OCI-LY7 (cell line): Measurements from ENCODE around the gene CHST11. TPM values are rescaled to one million over a fixed set of nuclear protein-coding genes. Genes with fewer than 3 reads are reported as not detected.
A peak's percentile ranks its signal among the peaks of the same experiment; 100 is the strongest.

Experiments
- BruUV-seq: library from RNA; stranded (reverse); fragments of 400-500 nt; replicated peaks from 2 replicates; lab custom pipeline; 2021; lab: Mats Ljungman, UMichigan
- CTCF ChIA-PET: fragments of 300-600 bp; sonication (Branson Sonifier 250); formaldehyde crosslinking; loops from one replicate; lab custom pipeline; 2022; ENCODE audit warnings: antibody characterized with exemption; ENCODE audit not compliant: unreplicated experiment; lab: Charles Lee
- POLR2A ChIA-PET: fragments of 300-600 bp; sonication (Branson Sonifier 250); formaldehyde crosslinking; loops from one replicate; lab custom pipeline; 2022; ENCODE audit warnings: antibody characterized with exemption; lab: Charles Lee
- DNase-seq: peaks from one replicate; pipeline ENCODE4 v3.0.0-alpha.2; 2015; ENCODE audit warnings: low spot score
- H2AFZ ChIP-seq: fragments of 200-600 bp; sonication (generic), shearing (Covaris generic); 2 replicates; pipeline ENCODE4 v1.6.1; 2014; ENCODE audit warnings: mild to moderate bottlenecking, antibody characterized with exemption, low read length, moderate library complexity
- H3K27ac ChIP-seq: fragments of 200-600 bp; sonication (generic); 2 replicates; pipeline ENCODE4 v1.5.1; 2014; ENCODE audit warnings: mixed run types, low read depth, mild to moderate bottlenecking, moderate library complexity, low read length, inconsistent platforms; ENCODE audit not compliant: poor library complexity, severe bottlenecking
- H3K36me3 ChIP-seq: fragments of 200-600 bp; sonication (generic); 2 replicates; pipeline ENCODE4 v1.6.1; 2014; ENCODE audit warnings: mild to moderate bottlenecking, antibody characterized with exemption, low read length, moderate library complexity, mixed read lengths; ENCODE audit not compliant: insufficient read depth
- H3K4me1 ChIP-seq: fragments of 200-600 bp; sonication (generic); 2 replicates; pipeline ENCODE4 v1.5.1; 2014; ENCODE audit warnings: mild to moderate bottlenecking, low read length; ENCODE audit not compliant: insufficient read depth, poor library complexity, severe bottlenecking
- H3K4me2 ChIP-seq: fragments of 200-600 bp; sonication (generic); 2 replicates; pipeline ENCODE4 v1.6.1; 2014; ENCODE audit warnings: mild to moderate bottlenecking, low read length
- H3K4me3 ChIP-seq: fragments of 200-600 bp; sonication (generic); 2 replicates; pipeline ENCODE4 v1.5.1; 2014; ENCODE audit warnings: mild to moderate bottlenecking, low read depth, low read length; ENCODE audit not compliant: poor library complexity, severe bottlenecking
- H3K79me2 ChIP-seq: fragments of 200-600 bp; sonication (generic); 2 replicates; pipeline ENCODE4 v1.6.1; 2016; ENCODE audit warnings: low read depth, mild to moderate bottlenecking, low read length, moderate library complexity, mixed read lengths; ENCODE audit not compliant: insufficient read depth
- H3K9me2 ChIP-seq: fragments of 200-600 bp; sonication (generic); 2 replicates; pipeline ENCODE4 v1.6.1; 2016; ENCODE audit warnings: mild to moderate bottlenecking, low read length, mixed read lengths; ENCODE audit not compliant: insufficient read depth
- H3K9me3 ChIP-seq: fragments of 200-600 bp; sonication (generic); 2 replicates; pipeline ENCODE4 v1.6.1; 2014; ENCODE audit warnings: mild to moderate bottlenecking, mixed run types, low read length, mixed read lengths
- H4K20me1 ChIP-seq: fragments of 200-600 bp; sonication (generic); 2 replicates; pipeline ENCODE4 v1.6.1; 2014; ENCODE audit warnings: mild to moderate bottlenecking, antibody characterized with exemption, low read length, moderate library complexity, mixed read lengths; ENCODE audit not compliant: insufficient read depth
- CTCF ChIP-seq: fragments of 200-600 bp; sonication (generic); conservative IDR thresholded peaks from 2 replicates; pipeline ENCODE4 v1.5.1; 2014; ENCODE audit warnings: mild to moderate bottlenecking, antibody characterized with exemption, low read length, moderate library complexity, mixed read lengths
- EZH2phosphoT487 ChIP-seq: fragments of 200-600 bp; sonication (generic); IDR thresholded peaks from 2 replicates; pipeline ENCODE4 v1.6.1; 2018; ENCODE audit warnings: low read depth, borderline replicate concordance, mild to moderate bottlenecking, mixed run types, antibody characterized with exemption, low read length, moderate library complexity, mixed read lengths
- intact Hi-C: fragments of 100-400 bp; cut with micrococcal nuclease; formaldehyde crosslinking; loops from one replicate; pipeline ENCODE4 v1.10.0; 2022; ENCODE audit not compliant: unreplicated experiment
- total RNA-seq, 2 experiments: library from RNA; depleted of rRNA in 1 of 2; stranded (reverse); fragments of >200 nt in 1 of 2; shearing (Covaris generic) in 1 of 2; gene quantifications; 2 replicates each; pipeline ENCODE4 v1.2.3, GENCODE V29; 2014 to 2022

Gene CHST11
- total RNA-seq, 2 experiments from 2014 or later, result 15.2 to 41.6 TPM

- Histone ChIP-seq H2AFZ (no peak overlapping the region), H3K27ac (peak overlapping the region; percentile 53), H3K4me3 (peak overlapping the region; percentile 20), H3K36me3 (peaks cover 5% of the 10 kb centered on the region), H3K9me2 (no peaks in the 10 kb centered on the region), H3K79me2 (peaks cover 13% of the 10 kb centered on the region; the same call in 1 of the 2 replicates), H3K4me1 (peaks cover 45% of the 10 kb centered on the region), H3K9me3 (no peaks in the 10 kb centered on the region), H4K20me1 (no peaks in the 10 kb centered on the region), H3K4me2 (peak overlapping the region; percentile 66)
- DNase-seq, result peak; percentile 78
- no TSS peak for BruUV-seq
- ChIA-PET CTCF (no interaction called here), POLR2A (interaction anchor here (0.7 to 1.0 kb wide), 4 partner anchors 58 to 697 kb away, joined by 3 read pairs; no protein-coding TSS in a partner anchor)
- intact Hi-C loops, result no loop called here
- TF ChIP-seq CTCF (no peak), EZH2phosphoT487 (no peak)
These were observed 80.1 kb downstream of the CHST11 start for GRCh38 chr12:104536841-104537240.

- no peak for TF ChIP-seq EZH2phosphoT487
- TF ChIP-seq CTCF, result no peak
- intact Hi-C loops, result no loop called here
- Histone ChIP-seq H2AFZ (no peak overlapping the region), H3K4me2 (no peak overlapping the region), H3K79me2 (peaks cover 13% of the 10 kb centered on the region; the same call in 1 of the 2 replicates), H3K4me3 (no peak overlapping the region), H3K36me3 (peaks cover 11% of the 10 kb centered on the region), H3K27ac (no peak overlapping the region), H4K20me1 (no peaks in the 10 kb centered on the region), H3K9me3 (no peaks in the 10 kb centered on the region), H3K9me2 (no peaks in the 10 kb centered on the region), H3K4me1 (peaks cover 45% of the 10 kb centered on the region)
- ChIA-PET CTCF (no interaction called here), POLR2A (no interaction called here)
- BruUV-seq, result no TSS peak
- DNase-seq, result no peak
These were observed 81.3 kb downstream of the CHST11 start for GRCh38 chr12:104538056-104538455.

- BruUV-seq, result no TSS peak
These were observed 82.2 kb downstream of the CHST11 start for GRCh38 chr12:104538891-104539462.

More at GRCh38 chr12:104538891-104539462, 82.2 kb downstream of the CHST11 start:
- Histone ChIP-seq H2AFZ (no peak overlapping the region), H3K9me3 (no peaks in the 10 kb centered on the region), H3K4me3 (no peak overlapping the region), H3K27ac (no peak overlapping the region), H3K4me2 (no peak overlapping the region), H3K9me2 (no peaks in the 10 kb centered on the region), H3K36me3 (peaks cover 13% of the 10 kb centered on the region), H3K79me2 (peaks cover 7% of the 10 kb centered on the region; the same call in 1 of the 2 replicates), H4K20me1 (no peaks in the 10 kb centered on the region), H3K4me1 (peaks cover 40% of the 10 kb centered on the region)
- intact Hi-C loops, result no loop called here
- DNase-seq, result no peak
- TF ChIP-seq CTCF (no peak), EZH2phosphoT487 (no peak)
- ChIA-PET CTCF (no interaction called here), POLR2A (interaction anchor here (0.8 to 0.9 kb wide), 2 partner anchors 13 to 66 kb away, joined by 3 to 4 read pairs; no protein-coding TSS in a partner anchor)
